GM23248 (cell line): ENCODE data around the gene NHLRC2.

Source experiments
- EZH2 ChIP-seq: fragments of 200-600 bp; sonication (generic); IDR thresholded peaks from 2 replicates; pipeline ENCODE4 v1.6.1; 2018; ENCODE audit warnings: antibody characterized with exemption, mild to moderate bottlenecking; ENCODE audit not compliant: insufficient read depth, poor library complexity, severe bottlenecking
- EZH2phosphoT487 ChIP-seq: fragments of 200-600 bp; sonication (generic); IDR thresholded peaks from 2 replicates; pipeline ENCODE4 v1.6.1; 2018; ENCODE audit warnings: antibody characterized with exemption, moderate library complexity, mild to moderate bottlenecking, low read depth; ENCODE audit not compliant: insufficient read depth

GRCh38 chr10:113857210-113857609 lies 2.7 kb downstream of the NHLRC2 start:
- TF ChIP-seq EZH2 (no peak), EZH2phosphoT487 (no peak)
